Transverse colon (tissue), 4 donors: Measurements from ENCODE around the gene SLC24A3. TPM values are rescaled to one million over a fixed set of nuclear protein-coding genes. Genes with fewer than 3 reads are reported as not detected.

Experiments used
- DNase-seq: peaks from one replicate; pipeline ENCODE4 v3.0.0-alpha.2; 2019
- H3K27ac ChIP-seq, 4 donors: fragments of 200-600 bp; sonication (generic); 2 replicates each; pipeline ENCODE4 v1.5.1; 2016 to 2018; ENCODE audit warnings: inconsistent platforms in 4 of 4
- H3K27me3 ChIP-seq: fragments of 200-600 bp; sonication (generic); 2 replicates; pipeline ENCODE4 v1.5.1; 2017; ENCODE audit warnings: inconsistent platforms
- H3K36me3 ChIP-seq, 4 donors: fragments of 200-600 bp; sonication (generic); 2 replicates each; pipeline ENCODE4 v1.5.1; 2017 to 2019; ENCODE audit warnings: inconsistent platforms in 4 of 4
- H3K4me1 ChIP-seq, 4 donors: fragments of 200-600 bp; sonication (generic); 2 replicates each; pipeline ENCODE4 v1.5.1; 2017 to 2020; ENCODE audit warnings: inconsistent platforms in 4 of 4
- H3K4me3 ChIP-seq, 4 donors: fragments of 200-600 bp; sonication (generic); 1 replicate in 1 of 4; 2 replicates in 3 of 4; pipeline versions ENCODE4 v1.5.1 to v1.6.1; 2017 to 2019; ENCODE audit warnings: inconsistent platforms in 4 of 4
- H3K9me3 ChIP-seq, 2 donors: fragments of 200-600 bp; sonication (generic); 2 replicates each; pipeline ENCODE4 v1.5.1; 2017 to 2019; ENCODE audit warnings: inconsistent platforms in 2 of 2
- CTCF ChIP-seq, 5 experiments: fragments of 200-600 bp in 3 of 5; fragments of 450-650 bp in 2 of 5; sonication (generic) in 3 of 5; IDR thresholded peaks; 1 replicate in 2 of 5; 2 replicates in 3 of 5; pipeline ENCODE4 v1.5.1; 2016 to 2017; ENCODE audit warnings: antibody characterized with exemption in 5 of 5, inconsistent platforms in 3 of 5, mild to moderate bottlenecking in 2 of 5, moderate library complexity in 1 of 5
- EP300 ChIP-seq: sonication (generic); formaldehyde crosslinking; IDR thresholded peaks from one replicate; pipeline ENCODE4 v1.6.1; 2017; ENCODE audit warnings: antibody characterized with exemption, low read depth
- POLR2A ChIP-seq: fragments of 450-650 bp; IDR thresholded peaks from one replicate; pipeline ENCODE4 v1.6.1; 2016; ENCODE audit warnings: antibody characterized with exemption, mild to moderate bottlenecking, moderate library complexity
- POLR2AphosphoS5 ChIP-seq, 3 donors: sonication (generic); formaldehyde crosslinking; IDR thresholded peaks; one replicate each; pipeline ENCODE4 v1.6.1; 2016; ENCODE audit warnings: antibody characterized with exemption in 3 of 3
- WGBS, 2 donors: methylation state at CpG; one replicate each; pipeline ENCODE4 v1.1.5; 2018; ENCODE audit warnings: low coverage in 1 of 2; 5-methylcytosine and 5-hydroxymethylcytosine counted together
- in situ Hi-C, 4 donors: fragments of 200-750 bp; cut with MboI; loops; one replicate each; pipeline versions ENCODE4 v1.15.0 to v1.15.1; 2017; ENCODE audit warnings: low sequenced_read_pairs in 3 of 4, low pct_ligation_motif_present in 1 of 4, low pct_unique_long_range_greater_than_20kb in 1 of 4
- intact Hi-C: fragments of 100-400 bp; cut with DNase I; formaldehyde crosslinking; loops from one replicate; pipeline ENCODE4 v1.15.1; 2023; ENCODE audit warnings: low total_unique reads
- total RNA-seq, 4 donors: library from RNA; depleted of rRNA; stranded (reverse); fragments of >200 nt; gene quantifications; one replicate each; pipeline ENCODE4 v1.1.0, GENCODE V29; 2016

Gene SLC24A3
- total RNA-seq, 4 donors from 2014 or later, result 4.4 to 6.7 (median 4.6) TPM

- Histone ChIP-seq H3K27ac (no peak overlapping the region), H3K27me3 (no peaks in the 10 kb centered on the region), H3K36me3 (no peaks in the 10 kb centered on the region), H3K9me3 (no peaks in the 10 kb centered on the region), H3K4me1 (no peaks in the 10 kb centered on the region), H3K4me3 (no peak overlapping the region)
- 86 to 94% methylated on average over 2 of the region's 2 CpGs for WGBS, 2 donors
- intact Hi-C loops, result loop anchor here (10.0 kb wide), 1 partner anchor 52 kb away; no protein-coding TSS in a partner anchor
- TF ChIP-seq POLR2AphosphoS5 (IDR thresholded peaks at IDR 0.05) (no peak), POLR2A (no peak), EP300 (no peak), CTCF (IDR thresholded peaks at IDR 0.05) (no peak)
- no peak for DNase-seq
- in situ Hi-C loops, result no loop called here
Observed at GRCh38 chr20:19416627-19417026, 204.2 kb downstream of the SLC24A3 start.

GRCh38 chr20:19419396-19419795 is 207.0 kb downstream of the SLC24A3 start:
- H3K27ac ChIP-seq, result peak overlapping the region in 1 of 4 donors; percentile 21
- H3K4me3 ChIP-seq, result no peak overlapping the region
- 29 to 47% methylated on average over 2 to 4 of the region's 4 CpGs for WGBS, 2 donors
- in situ Hi-C loops, result no loop called here
- TF ChIP-seq CTCF (IDR thresholded peaks at IDR 0.05), result no peak
- no peak for TF ChIP-seq POLR2A
- no peak for TF ChIP-seq POLR2AphosphoS5 (IDR thresholded peaks at IDR 0.05)
- no peak for TF ChIP-seq EP300
- H3K9me3 ChIP-seq, result no peaks in the 10 kb centered on the region
- no peaks in the 10 kb centered on the region for H3K36me3 ChIP-seq
- intact Hi-C loops, result loop anchor here (10.0 kb wide), 1 partner anchor 55 kb away; no protein-coding TSS in a partner anchor
- H3K4me1 ChIP-seq, result no peaks in the 10 kb centered on the region
- H3K27me3 ChIP-seq, result no peaks in the 10 kb centered on the region
- no peak for DNase-seq

- in situ Hi-C loops, result no loop called here
- TF ChIP-seq CTCF (IDR thresholded peaks at IDR 0.05) (no peak), EP300 (no peak)
- no peaks in the 10 kb centered on the region for H3K27me3 ChIP-seq
- WGBS, 2 donors, result 75 to 92% methylated on average over 4 to 9 of the region's 9 CpGs
- peaks cover 0 to 10% (median 0%) of the 10 kb centered on the region in 4 donors for H3K4me1 ChIP-seq
- no peak overlapping the region for H3K4me3 ChIP-seq
- DNase-seq, result no peak
- intact Hi-C loops, result no loop called here
- no peaks in the 10 kb centered on the region for H3K9me3 ChIP-seq
- H3K27ac ChIP-seq, result no peak overlapping the region
- no peaks in the 10 kb centered on the region for H3K36me3 ChIP-seq
Observed at GRCh38 chr20:19423097-19423899, 210.9 kb downstream of the SLC24A3 start.

- H3K27ac ChIP-seq, result no peak overlapping the region
- H3K36me3 ChIP-seq, result no peaks in the 10 kb centered on the region
- H3K4me1 ChIP-seq, result peaks cover 0 to 12% (median 0%) of the 10 kb centered on the region in 4 donors
- H3K4me3 ChIP-seq, result no peak overlapping the region
- in situ Hi-C loops, result no loop called here
- no peaks in the 10 kb centered on the region for H3K9me3 ChIP-seq
- WGBS, 2 donors, result 59 to 63% methylated on average over 6 to 8 of the region's 8 CpGs
- TF ChIP-seq EP300 (no peak), CTCF (IDR thresholded peaks at IDR 0.05) (no peak), POLR2A (no peak), POLR2AphosphoS5 (IDR thresholded peaks at IDR 0.05) (no peak)
- no peak for DNase-seq
- H3K27me3 ChIP-seq, result no peaks in the 10 kb centered on the region
- intact Hi-C loops, result no loop called here
Observed at GRCh38 chr20:19423900-19424620, 211.6 kb downstream of the SLC24A3 start.
